CD14-positive monocyte (primary cell): ENCODE measurements around the gene IGF2BP3. TPM values are rescaled to one million over a fixed set of nuclear protein-coding genes. Genes with fewer than 3 reads are reported as not detected.

Source experiments
- DNase-seq, 3 donors: peaks; one replicate each; pipeline ENCODE4 v3.0.0-alpha.2; 2011 to 2022
- H2AFZ ChIP-seq: 2 replicates; pipeline ENCODE4 v1.6.0; 2012; ENCODE audit warnings: mild to moderate bottlenecking, low read depth, low read length, inconsistent platforms; ENCODE audit not compliant: insufficient read depth, poor library complexity, severe bottlenecking
- H3K27ac ChIP-seq, 2 donors: 1 replicate in 1 of 2; 2 replicates in 1 of 2; pipeline ENCODE4 v1.5.1; 2012 to 2013; ENCODE audit warnings: low read length in 2 of 2, control low read depth in 1 of 2, inconsistent platforms in 1 of 2, low read depth in 1 of 2, mild to moderate bottlenecking in 1 of 2
- H3K27me3 ChIP-seq, 2 donors: one replicate each; pipeline versions ENCODE4 v1.6.0 to v1.6.1; 2011 to 2013; ENCODE audit warnings: low read length in 2 of 2; ENCODE audit not compliant: control insufficient read depth in 2 of 2, insufficient read depth in 2 of 2
- H3K36me3 ChIP-seq, 2 donors: replicated peaks in 1 of 2; 1 replicate in 1 of 2; 2 replicates in 1 of 2; pipeline versions ENCODE4 v1.5.1 to v1.6.1; 2012 to 2013; ENCODE audit warnings: low read length in 2 of 2, control low read depth in 1 of 2, inconsistent platforms in 1 of 2, mild to moderate bottlenecking in 1 of 2; ENCODE audit not compliant: insufficient read depth in 2 of 2, control insufficient read depth in 1 of 2
- H3K4me1 ChIP-seq, 2 donors: 1 replicate in 1 of 2; 2 replicates in 1 of 2; pipeline versions ENCODE4 v1.5.1 to v1.6.1; 2012 to 2013; ENCODE audit warnings: low read length in 2 of 2, control low read depth in 1 of 2, inconsistent platforms in 1 of 2, mild to moderate bottlenecking in 1 of 2, moderate library complexity in 1 of 2; ENCODE audit not compliant: insufficient read depth in 2 of 2, control insufficient read depth in 1 of 2
- H3K4me2 ChIP-seq: replicated peaks from 2 replicates; pipeline ENCODE3; 2012; ENCODE audit warnings: low read length, moderate library complexity, mild to moderate bottlenecking; ENCODE audit not compliant: poor library complexity, severe bottlenecking; ENCODE audit errors: extremely low read depth
- H3K4me3 ChIP-seq, 3 experiments: fragments of 200-600 bp in 1 of 3; sonication (generic) in 1 of 3; replicated peaks in 1 of 3; 1 replicate in 2 of 3; 2 replicates in 1 of 3; pipeline ENCODE4 v1.5.1; 2011 to 2013; ENCODE audit warnings: low read length in 3 of 3, mild to moderate bottlenecking in 3 of 3, control low read depth in 2 of 3, low read depth in 2 of 3, inconsistent platforms in 1 of 3, moderate library complexity in 1 of 3
- H3K79me2 ChIP-seq: 2 replicates; pipeline ENCODE4 v1.6.0; 2012; ENCODE audit warnings: mild to moderate bottlenecking, control low read depth, inconsistent platforms, low read length, moderate library complexity; ENCODE audit not compliant: insufficient read depth
- H3K9ac ChIP-seq: 2 replicates; pipeline ENCODE4 v1.6.0; 2017; ENCODE audit warnings: low read length, mild to moderate bottlenecking; ENCODE audit not compliant: insufficient read depth, poor library complexity, severe bottlenecking
- H3K9me3 ChIP-seq, 2 donors: replicated peaks in 1 of 2; 1 replicate in 1 of 2; 2 replicates in 1 of 2; pipeline versions ENCODE4 v1.5.1 to v1.6.1; 2012 to 2013; ENCODE audit warnings: low read length in 2 of 2, control low read depth in 1 of 2; ENCODE audit not compliant: control insufficient read depth in 1 of 2, insufficient read depth in 1 of 2
- H4K20me1 ChIP-seq: 2 replicates; pipeline ENCODE4 v1.6.0; 2012; ENCODE audit warnings: mild to moderate bottlenecking, low read length, control low read depth, moderate library complexity; ENCODE audit not compliant: insufficient read depth
- H3K27ac Mint-ChIP-seq, 7 donors: one replicate each; pipeline ENCODE4 v1.8.0; 2020; ENCODE audit warnings: mild to moderate bottlenecking in 7 of 7, mixed read lengths in 7 of 7, moderate library complexity in 6 of 7, inconsistent platforms in 2 of 7
- H3K27me3 Mint-ChIP-seq, 3 donors: one replicate each; pipeline ENCODE4 v1.8.0; 2021 to 2022; ENCODE audit warnings: low read depth in 3 of 3, mild to moderate bottlenecking in 3 of 3, mixed read lengths in 3 of 3, moderate library complexity in 3 of 3, inconsistent platforms in 1 of 3
- H3K36me3 Mint-ChIP-seq, 2 donors: one replicate each; pipeline ENCODE4 v1.8.0; 2020; ENCODE audit warnings: mixed read lengths in 2 of 2, inconsistent platforms in 1 of 2, mild to moderate bottlenecking in 1 of 2
- H3K4me1 Mint-ChIP-seq: one replicate; pipeline ENCODE4 v1.8.0; 2020; ENCODE audit warnings: mild to moderate bottlenecking, mixed read lengths
- H3K4me3 Mint-ChIP-seq, 2 donors: one replicate each; pipeline ENCODE4 v1.8.0; 2020; ENCODE audit warnings: mild to moderate bottlenecking in 2 of 2, mixed read lengths in 2 of 2, moderate library complexity in 1 of 2
- H3K9me3 Mint-ChIP-seq, 7 donors: one replicate each; pipeline ENCODE4 v1.8.0; 2020 to 2022; ENCODE audit warnings: mixed read lengths in 7 of 7, mild to moderate bottlenecking in 6 of 7, moderate library complexity in 6 of 7, inconsistent platforms in 2 of 7
- WGBS: methylation state at CpG from one replicate; pipeline ENCODE4 v1.1.5; 2013; ENCODE audit warnings: missing lambda C conversion rate; ENCODE audit not compliant: insufficient coverage; 5-methylcytosine and 5-hydroxymethylcytosine counted together
- intact Hi-C, 2 donors: fragments of 100-400 bp; cut with micrococcal nuclease; formaldehyde crosslinking; loops; one replicate each; pipeline versions ENCODE4 v1.15.0 to v1.15.1; 2023
- polyA plus RNA-seq, 3 donors: library from polyadenylated mRNA; depleted of rRNA in 1 of 3; unstranded in 2 of 3; stranded (reverse) in 1 of 3; fragments of 300-500 nt in 2 of 3; fragments of >200 nt in 1 of 3; fragmentation: Illumina TruSeq in 2 of 3; gene quantifications; 1 replicate in 2 of 3; 2 replicates in 1 of 3; pipeline ENCODE4 v1.2.3, GENCODE V29; 2012 to 2021
- TF ChIP-seq, protein P1 (sequence below): fragments of 200-600 bp; IDR thresholded peaks from one replicate; pipeline ENCODE4 v1.8.0; 2022; ENCODE audit warnings: antibody characterized with exemption, mild to moderate bottlenecking

IGF2BP3 gene
- polyA plus RNA-seq, 3 donors: 0.60 to 5.3 (median 3.2) TPM

DNA sequence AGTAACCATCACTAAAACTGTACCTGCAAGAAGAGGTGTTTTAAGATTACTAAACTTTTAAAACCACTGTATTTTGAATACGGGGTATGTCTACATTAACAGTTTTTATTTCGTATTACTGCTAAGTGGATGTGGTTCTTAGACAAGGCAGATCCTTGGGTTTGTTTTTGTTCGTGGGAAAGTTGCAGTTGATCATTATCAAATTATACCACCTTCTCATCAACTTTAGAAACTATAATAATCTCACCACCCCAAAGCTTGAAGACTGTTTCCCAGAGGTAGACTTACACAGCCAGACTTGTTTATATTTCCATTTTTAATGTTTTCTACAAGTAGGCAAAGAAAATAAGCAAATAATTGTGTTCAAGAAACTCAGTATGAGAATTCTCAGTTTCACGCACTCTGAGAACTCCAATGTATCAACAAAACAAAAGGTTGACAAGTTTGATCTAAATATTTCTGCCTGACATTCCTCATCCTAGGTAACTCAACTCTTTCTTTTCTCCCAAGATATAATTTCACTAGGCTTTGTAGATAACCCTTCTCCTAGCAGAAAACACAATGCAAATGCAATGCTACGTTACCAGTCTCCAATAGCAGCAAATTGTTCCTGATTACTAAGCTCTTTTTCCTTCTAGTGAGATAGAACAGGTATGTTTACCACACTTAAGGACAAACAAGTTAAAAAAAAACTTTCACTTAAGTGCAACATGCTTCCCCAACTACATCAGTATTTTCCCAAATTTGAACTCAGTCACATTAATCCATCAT is 36.0 kb downstream of the IGF2BP3 start:
- H3K4me1 Mint-ChIP-seq: no peaks in the 10 kb centered on the region
- H3K4me3 Mint-ChIP-seq: no peak overlapping the region
- H3K4me2 ChIP-seq: no peak overlapping the region
- TF ChIP-seq, protein P1, sequence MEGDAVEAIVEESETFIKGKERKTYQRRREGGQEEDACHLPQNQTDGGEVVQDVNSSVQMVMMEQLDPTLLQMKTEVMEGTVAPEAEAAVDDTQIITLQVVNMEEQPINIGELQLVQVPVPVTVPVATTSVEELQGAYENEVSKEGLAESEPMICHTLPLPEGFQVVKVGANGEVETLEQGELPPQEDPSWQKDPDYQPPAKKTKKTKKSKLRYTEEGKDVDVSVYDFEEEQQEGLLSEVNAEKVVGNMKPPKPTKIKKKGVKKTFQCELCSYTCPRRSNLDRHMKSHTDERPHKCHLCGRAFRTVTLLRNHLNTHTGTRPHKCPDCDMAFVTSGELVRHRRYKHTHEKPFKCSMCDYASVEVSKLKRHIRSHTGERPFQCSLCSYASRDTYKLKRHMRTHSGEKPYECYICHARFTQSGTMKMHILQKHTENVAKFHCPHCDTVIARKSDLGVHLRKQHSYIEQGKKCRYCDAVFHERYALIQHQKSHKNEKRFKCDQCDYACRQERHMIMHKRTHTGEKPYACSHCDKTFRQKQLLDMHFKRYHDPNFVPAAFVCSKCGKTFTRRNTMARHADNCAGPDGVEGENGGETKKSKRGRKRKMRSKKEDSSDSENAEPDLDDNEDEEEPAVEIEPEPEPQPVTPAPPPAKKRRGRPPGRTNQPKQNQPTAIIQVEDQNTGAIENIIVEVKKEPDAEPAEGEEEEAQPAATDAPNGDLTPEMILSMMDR: no peak
- peaks cover 14 to 24% (median 20%) of the 10 kb centered on the region in 3 donors for H3K27me3 Mint-ChIP-seq
- no peaks in the 10 kb centered on the region for H3K36me3 Mint-ChIP-seq
- DNase-seq: no peak
- H4K20me1 ChIP-seq: no peaks in the 10 kb centered on the region
- 100% methylated on average over 1 of the region's 5 CpGs for WGBS
- H3K9me3 Mint-ChIP-seq: peaks cover 0 to 2% (median 0%) of the 10 kb centered on the region in 7 donors
- no peaks in the 10 kb centered on the region for H3K9me3 ChIP-seq
- no peaks in the 10 kb centered on the region for H3K36me3 ChIP-seq
- no peak overlapping the region for H2AFZ ChIP-seq
- no peak overlapping the region for H3K27ac ChIP-seq
- H3K79me2 ChIP-seq: no peaks in the 10 kb centered on the region
- no peaks in the 10 kb centered on the region for H3K4me1 ChIP-seq
- H3K27ac Mint-ChIP-seq: no peak overlapping the region
- H3K27me3 ChIP-seq: peaks cover 2 to 8% of the 10 kb centered on the region in 2 donors
- intact Hi-C loops: no loop called here
- H3K9ac ChIP-seq: no peak overlapping the region
- H3K4me3 ChIP-seq: no peak overlapping the region

DNA sequence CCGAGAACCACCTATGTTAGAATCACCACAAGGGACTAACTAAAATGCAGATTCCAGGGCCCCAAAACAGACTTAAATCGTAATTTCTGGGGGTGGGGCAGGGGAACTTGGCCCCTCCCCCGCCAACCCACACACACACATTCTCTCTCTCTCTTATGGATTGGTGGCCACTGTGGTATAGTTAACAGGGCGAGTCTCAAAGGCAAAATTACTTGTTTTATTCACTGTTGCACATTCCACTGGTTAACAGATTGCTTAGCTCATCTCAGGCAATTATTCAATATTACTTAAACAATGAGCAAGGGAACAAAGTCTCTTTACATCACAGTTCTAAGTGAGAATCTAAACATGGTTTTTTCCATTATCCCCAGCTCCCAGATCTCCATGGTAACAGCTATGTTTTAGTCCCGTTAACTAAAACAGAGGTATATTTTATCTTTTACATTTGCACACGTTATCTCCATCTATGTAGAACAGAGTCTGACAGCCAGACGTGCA is 38.5 kb downstream of the IGF2BP3 start:
- Histone ChIP-seq H3K9me3 (no peaks in the 10 kb centered on the region), H2AFZ (no peak overlapping the region), H3K4me2 (no peak overlapping the region), H3K27ac (no peak overlapping the region), H3K27me3 (peaks cover 5 to 8% of the 10 kb centered on the region in 2 donors), H3K79me2 (no peaks in the 10 kb centered on the region), H4K20me1 (no peaks in the 10 kb centered on the region), H3K9ac (no peak overlapping the region), H3K4me3 (no peak overlapping the region), H3K4me1 (no peaks in the 10 kb centered on the region), H3K36me3 (no peaks in the 10 kb centered on the region)
- Mint-ChIP-seq H3K4me1 (no peaks in the 10 kb centered on the region), H3K27ac (no peak overlapping the region), H3K4me3 (no peak overlapping the region), H3K9me3 (no peaks in the 10 kb centered on the region), H3K27me3 (peaks cover 13 to 30% (median 19%) of the 10 kb centered on the region in 3 donors), H3K36me3 (no peaks in the 10 kb centered on the region)
- TF ChIP-seq, protein P1: no peak
- intact Hi-C loops: no loop called here
- 76% methylated on average over 3 of the region's 7 CpGs for WGBS
- no peak for DNase-seq
